ENCODE data around the gene SMOC2. TPM values are rescaled to one million over a fixed set of nuclear protein-coding genes. Genes with fewer than 3 reads are reported as not detected.

The SMOC2 gene
- total and polyA plus RNA-seq, 2 donors (not counting 1 experiment from before 2014, with no cell fraction given) = 0.37 TPM; not detected in 1

DNA sequence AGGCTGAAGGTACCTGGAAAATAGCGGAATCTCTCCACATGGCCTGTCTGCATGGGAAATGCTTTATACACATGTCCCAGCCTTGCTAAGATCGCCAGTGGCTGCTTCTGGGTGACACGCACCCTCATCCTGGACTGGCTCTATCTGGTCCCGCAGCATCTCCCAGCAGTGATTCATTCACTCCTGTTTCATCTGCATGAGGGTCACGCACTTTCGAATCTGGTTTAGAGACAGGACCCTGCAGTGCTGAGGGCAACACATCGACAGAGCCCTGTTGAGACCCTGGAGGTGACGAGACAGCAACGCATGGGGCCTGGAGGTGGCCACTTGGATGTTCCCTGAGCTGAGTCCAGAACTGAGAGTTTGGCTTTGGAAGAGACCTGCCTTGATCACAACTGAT lies 136.5 kb downstream of the SMOC2 start:
- DNase-seq (no peak), ATAC-seq (ENCODE audit: low read depth) (no peak)
- no peak overlapping the region for H3K9ac ChIP-seq (ENCODE audit: low read length)
- CTCF ChIA-PET = no interaction called here
- H3K9me3 ChIP-seq (ENCODE audit: control extremely low read depth in 1 of 3, control insufficient read depth in 2 of 3, insufficient read depth in 1 of 3, low read length in 2 of 3) = peaks cover 0 to 17% (median 0%) of the 10 kb centered on the region in 3 donors
- 88% methylated on average over 9 of the region's 9 CpGs for WGBS (ENCODE audit: insufficient coverage)
- H3K79me2 ChIP-seq (ENCODE audit: control insufficient read depth, insufficient read depth, low read length) = no peaks in the 10 kb centered on the region
- POLR2A ChIA-PET = no interaction called here
- no peak overlapping the region for H3K27ac Mint-ChIP-seq
- H3K9me3 Mint-ChIP-seq (ENCODE audit: insufficient read depth) = no peaks in the 10 kb centered on the region
- no peak overlapping the region for H3K27ac ChIP-seq (ENCODE audit: low read length in 2 of 2)
- H3K4me3 Mint-ChIP-seq = no peak overlapping the region
- no peaks in the 10 kb centered on the region for H3K4me1 ChIP-seq (ENCODE audit: control insufficient read depth in 2 of 2, insufficient read depth in 2 of 2, low read length in 2 of 2)
- intact Hi-C loops (cut with micrococcal nuclease) = no loop called here
- no peaks in the 10 kb centered on the region for H3K27me3 ChIP-seq (replicated peaks in 1 of 4; ENCODE audit: control extremely low read depth in 1 of 4, control insufficient read depth in 3 of 4, insufficient read depth in 4 of 4, low read length in 3 of 4)
- H3K4me1 Mint-ChIP-seq = no peaks in the 10 kb centered on the region
- H2AFZ ChIP-seq (ENCODE audit: insufficient read depth, low read depth, low read length, poor library complexity, severe bottlenecking) = no peak overlapping the region
- H4K20me1 ChIP-seq (ENCODE audit: control insufficient read depth, insufficient read depth, low read length, poor library complexity, severe bottlenecking) = no peaks in the 10 kb centered on the region
- H3K4me3 ChIP-seq (ENCODE audit: control extremely low read depth in 1 of 5, extremely low read depth in 1 of 5, insufficient read depth in 1 of 5, low read depth in 2 of 5, low read length in 4 of 5) = no peak overlapping the region
- no peaks in the 10 kb centered on the region for H3K36me3 ChIP-seq (replicated peaks in 1 of 2; ENCODE audit: control extremely low read depth in 1 of 2, control insufficient read depth in 1 of 2, extremely low read depth in 1 of 2, insufficient read depth in 2 of 2, low read length in 1 of 2)
- TF ChIP-seq EZH2 (IDR thresholded peaks at IDR 0.05; ENCODE audit: borderline replicate concordance, insufficient read depth, low read depth, low read length, poor library complexity, severe bottlenecking) = no peak
- TF ChIP-seq, protein P1, sequence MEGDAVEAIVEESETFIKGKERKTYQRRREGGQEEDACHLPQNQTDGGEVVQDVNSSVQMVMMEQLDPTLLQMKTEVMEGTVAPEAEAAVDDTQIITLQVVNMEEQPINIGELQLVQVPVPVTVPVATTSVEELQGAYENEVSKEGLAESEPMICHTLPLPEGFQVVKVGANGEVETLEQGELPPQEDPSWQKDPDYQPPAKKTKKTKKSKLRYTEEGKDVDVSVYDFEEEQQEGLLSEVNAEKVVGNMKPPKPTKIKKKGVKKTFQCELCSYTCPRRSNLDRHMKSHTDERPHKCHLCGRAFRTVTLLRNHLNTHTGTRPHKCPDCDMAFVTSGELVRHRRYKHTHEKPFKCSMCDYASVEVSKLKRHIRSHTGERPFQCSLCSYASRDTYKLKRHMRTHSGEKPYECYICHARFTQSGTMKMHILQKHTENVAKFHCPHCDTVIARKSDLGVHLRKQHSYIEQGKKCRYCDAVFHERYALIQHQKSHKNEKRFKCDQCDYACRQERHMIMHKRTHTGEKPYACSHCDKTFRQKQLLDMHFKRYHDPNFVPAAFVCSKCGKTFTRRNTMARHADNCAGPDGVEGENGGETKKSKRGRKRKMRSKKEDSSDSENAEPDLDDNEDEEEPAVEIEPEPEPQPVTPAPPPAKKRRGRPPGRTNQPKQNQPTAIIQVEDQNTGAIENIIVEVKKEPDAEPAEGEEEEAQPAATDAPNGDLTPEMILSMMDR (IDR thresholded peaks at IDR 0.05) = no peak
- H3K27me3 Mint-ChIP-seq = no peaks in the 10 kb centered on the region
- H3K4me2 ChIP-seq (replicated peaks; ENCODE audit: low read depth, low read length, poor library complexity, severe bottlenecking) = no peak overlapping the region

DNA sequence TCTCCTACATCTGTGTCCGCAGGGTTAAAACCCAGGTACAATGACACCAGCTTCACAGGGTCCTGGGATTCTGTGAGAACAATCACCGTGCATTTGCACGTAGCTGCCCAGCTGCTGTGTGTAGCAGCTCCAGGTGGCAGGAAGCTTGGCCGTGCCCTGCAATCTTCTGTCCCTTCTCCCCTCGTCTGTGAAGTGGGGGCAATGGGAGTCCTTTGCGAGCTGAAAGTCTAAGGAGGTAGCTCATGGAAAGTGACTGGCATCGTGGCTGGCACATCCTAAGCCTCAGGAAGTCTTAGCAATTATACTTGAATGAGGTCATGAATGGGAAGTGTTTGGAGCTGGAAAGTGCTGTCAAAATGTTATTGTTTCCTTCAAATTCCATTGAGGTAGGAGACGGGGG lies 137.1 kb downstream of the SMOC2 start:
- ATAC-seq (ENCODE audit: low read depth) (no peak), DNase-seq (no peak)
- ChIA-PET CTCF (no interaction called here), POLR2A (no interaction called here)
- H3K4me1 ChIP-seq (ENCODE audit: control insufficient read depth in 2 of 2, insufficient read depth in 2 of 2, low read length in 2 of 2) = no peaks in the 10 kb centered on the region
- H3K79me2 ChIP-seq (ENCODE audit: control insufficient read depth, insufficient read depth, low read length) = no peaks in the 10 kb centered on the region
- H3K4me2 ChIP-seq (replicated peaks; ENCODE audit: low read depth, low read length, poor library complexity, severe bottlenecking) = no peak overlapping the region
- Mint-ChIP-seq H3K9me3 (ENCODE audit: insufficient read depth) (no peaks in the 10 kb centered on the region), H3K4me3 (no peak overlapping the region), H3K27me3 (no peaks in the 10 kb centered on the region), H3K27ac (no peak overlapping the region), H3K4me1 (no peaks in the 10 kb centered on the region)
- WGBS (ENCODE audit: insufficient coverage) = 60% methylated on average over 8 of the region's 8 CpGs
- TF ChIP-seq, protein P1 (IDR thresholded peaks at IDR 0.05) = no peak
- no peak for TF ChIP-seq EZH2 (IDR thresholded peaks at IDR 0.05; ENCODE audit: borderline replicate concordance, insufficient read depth, low read depth, low read length, poor library complexity, severe bottlenecking)
- intact Hi-C loops (cut with micrococcal nuclease) = no loop called here
- no peaks in the 10 kb centered on the region for H3K36me3 ChIP-seq (replicated peaks in 1 of 2; ENCODE audit: control extremely low read depth in 1 of 2, control insufficient read depth in 1 of 2, extremely low read depth in 1 of 2, insufficient read depth in 2 of 2, low read length in 1 of 2)
- H3K27ac ChIP-seq (ENCODE audit: low read length in 2 of 2) = no peak overlapping the region
- no peaks in the 10 kb centered on the region for H4K20me1 ChIP-seq (ENCODE audit: control insufficient read depth, insufficient read depth, low read length, poor library complexity, severe bottlenecking)
- no peak overlapping the region for H2AFZ ChIP-seq (ENCODE audit: insufficient read depth, low read depth, low read length, poor library complexity, severe bottlenecking)
- H3K9ac ChIP-seq (ENCODE audit: low read length) = no peak overlapping the region
- no peak overlapping the region for H3K4me3 ChIP-seq (ENCODE audit: control extremely low read depth in 1 of 5, extremely low read depth in 1 of 5, insufficient read depth in 1 of 5, low read depth in 2 of 5, low read length in 4 of 5)
- peaks cover 0 to 21% (median 0%) of the 10 kb centered on the region in 3 donors for H3K9me3 ChIP-seq (ENCODE audit: control extremely low read depth in 1 of 3, control insufficient read depth in 2 of 3, insufficient read depth in 1 of 3, low read length in 2 of 3)
- no peaks in the 10 kb centered on the region for H3K27me3 ChIP-seq (replicated peaks in 1 of 4; ENCODE audit: control extremely low read depth in 1 of 4, control insufficient read depth in 3 of 4, insufficient read depth in 4 of 4, low read length in 3 of 4)

Measured in B cell (primary cell).